T-helper 1 cell treated with Interleukin-12 subunit alpha and Interleukin-12 subunit beta and Interleukin-4 antibody, amounts not matched to agents 30 μg/mL and 1 μg/mL, for 36 hours (primary cell): Measurements from ENCODE around the gene ADPRS.

Experiments used
- H3K27ac Mint-ChIP-seq: one replicate; pipeline ENCODE4 v1.8.0; 2021; ENCODE audit warnings: mild to moderate bottlenecking, mixed read lengths
- H3K27me3 Mint-ChIP-seq: one replicate; pipeline ENCODE4 v1.8.0; 2021; ENCODE audit warnings: low read depth, mixed read lengths
- H3K36me3 Mint-ChIP-seq: one replicate; pipeline ENCODE4 v1.8.0; 2021; ENCODE audit warnings: low read depth, mixed read lengths
- H3K4me1 Mint-ChIP-seq: one replicate; pipeline ENCODE4 v1.8.0; 2021; ENCODE audit warnings: low read depth, mixed read lengths
- H3K4me3 Mint-ChIP-seq: one replicate; pipeline ENCODE4 v1.8.0; 2021; ENCODE audit warnings: mild to moderate bottlenecking, moderate library complexity, mixed read lengths
- H3K9me3 Mint-ChIP-seq: one replicate; pipeline ENCODE4 v1.8.0; 2021; ENCODE audit warnings: mixed read lengths

Gene ADPRS

GRCh38 chr1:36142121-36142520, 53.4 kb downstream of the ADPRS start:
- H3K36me3 Mint-ChIP-seq: peaks cover 17% of the 10 kb centered on the region
- no peak overlapping the region for H3K4me3 Mint-ChIP-seq
- peaks cover 12% of the 10 kb centered on the region for H3K4me1 Mint-ChIP-seq
- H3K27me3 Mint-ChIP-seq: no peaks in the 10 kb centered on the region
- H3K27ac Mint-ChIP-seq: no peak overlapping the region
- H3K9me3 Mint-ChIP-seq: no peaks in the 10 kb centered on the region

- no peak overlapping the region for H3K4me3 Mint-ChIP-seq
- H3K27me3 Mint-ChIP-seq: no peaks in the 10 kb centered on the region
- H3K36me3 Mint-ChIP-seq: peaks cover 15% of the 10 kb centered on the region
- H3K27ac Mint-ChIP-seq: no peak overlapping the region
- no peaks in the 10 kb centered on the region for H3K9me3 Mint-ChIP-seq
- H3K4me1 Mint-ChIP-seq: peaks cover 19% of the 10 kb centered on the region
Measured at GRCh38 chr1:36143424-36143823, 54.7 kb downstream of the ADPRS start.
